ENCODE measurements around the gene RIPOR2. TPM values are rescaled to one million over a fixed set of nuclear protein-coding genes. Genes with fewer than 3 reads are reported as not detected.

The RIPOR2 gene
- total RNA-seq, 1 donor from 2014 or later: 38.0 TPM

- no peaks in the 10 kb centered on the region for H3K9me3 ChIP-seq
- H3K4me1 ChIP-seq: peaks cover 11% of the 10 kb centered on the region
- DNase-seq (no peak), ATAC-seq (no peak)
- H3K27ac ChIP-seq: no peak overlapping the region
- H3K4me3 ChIP-seq: no peak overlapping the region
- no peaks in the 10 kb centered on the region for H3K27me3 ChIP-seq (ENCODE audit: low read depth)
- H3K36me3 ChIP-seq: no peaks in the 10 kb centered on the region
- TF ChIP-seq, protein P1, sequence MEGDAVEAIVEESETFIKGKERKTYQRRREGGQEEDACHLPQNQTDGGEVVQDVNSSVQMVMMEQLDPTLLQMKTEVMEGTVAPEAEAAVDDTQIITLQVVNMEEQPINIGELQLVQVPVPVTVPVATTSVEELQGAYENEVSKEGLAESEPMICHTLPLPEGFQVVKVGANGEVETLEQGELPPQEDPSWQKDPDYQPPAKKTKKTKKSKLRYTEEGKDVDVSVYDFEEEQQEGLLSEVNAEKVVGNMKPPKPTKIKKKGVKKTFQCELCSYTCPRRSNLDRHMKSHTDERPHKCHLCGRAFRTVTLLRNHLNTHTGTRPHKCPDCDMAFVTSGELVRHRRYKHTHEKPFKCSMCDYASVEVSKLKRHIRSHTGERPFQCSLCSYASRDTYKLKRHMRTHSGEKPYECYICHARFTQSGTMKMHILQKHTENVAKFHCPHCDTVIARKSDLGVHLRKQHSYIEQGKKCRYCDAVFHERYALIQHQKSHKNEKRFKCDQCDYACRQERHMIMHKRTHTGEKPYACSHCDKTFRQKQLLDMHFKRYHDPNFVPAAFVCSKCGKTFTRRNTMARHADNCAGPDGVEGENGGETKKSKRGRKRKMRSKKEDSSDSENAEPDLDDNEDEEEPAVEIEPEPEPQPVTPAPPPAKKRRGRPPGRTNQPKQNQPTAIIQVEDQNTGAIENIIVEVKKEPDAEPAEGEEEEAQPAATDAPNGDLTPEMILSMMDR (IDR thresholded peaks at IDR 0.05): no peak
- intact Hi-C loops (cut with DNase I): no loop called here
Measured at GRCh38 chr6:24979176-24979575, 43.4 kb upstream of the RIPOR2 start.

- intact Hi-C loops (cut with DNase I): no loop called here
- TF ChIP-seq, protein P1 (IDR thresholded peaks at IDR 0.05): no peak
- no peaks in the 10 kb centered on the region for H3K9me3 ChIP-seq
Measured at GRCh38 chr6:24974182-24975171, 38.7 kb upstream of the RIPOR2 start.

GRCh38 chr6:24972311-24972958 is 36.7 kb upstream of the RIPOR2 start:
- H3K4me3 ChIP-seq: no peak overlapping the region
- no peaks in the 10 kb centered on the region for H3K27me3 ChIP-seq (ENCODE audit: low read depth)
- ATAC-seq (no peak), DNase-seq (no peak)
- H3K4me1 ChIP-seq: no peaks in the 10 kb centered on the region
- no peaks in the 10 kb centered on the region for H3K9me3 ChIP-seq
- no peak overlapping the region for H3K27ac ChIP-seq
- TF ChIP-seq, protein P1 (IDR thresholded peaks at IDR 0.05): no peak
- intact Hi-C loops (cut with DNase I): no loop called here
- no peaks in the 10 kb centered on the region for H3K36me3 ChIP-seq

More at GRCh38 chr6:24974182-24975171, 38.7 kb upstream of the RIPOR2 start:
- no peak for DNase-seq
- Histone ChIP-seq H3K36me3 (no peaks in the 10 kb centered on the region), H3K27ac (no peak overlapping the region), H3K27me3 (ENCODE audit: low read depth) (no peaks in the 10 kb centered on the region), H3K4me1 (no peaks in the 10 kb centered on the region), H3K4me3 (no peak overlapping the region)
- ATAC-seq: no peak

DNA sequence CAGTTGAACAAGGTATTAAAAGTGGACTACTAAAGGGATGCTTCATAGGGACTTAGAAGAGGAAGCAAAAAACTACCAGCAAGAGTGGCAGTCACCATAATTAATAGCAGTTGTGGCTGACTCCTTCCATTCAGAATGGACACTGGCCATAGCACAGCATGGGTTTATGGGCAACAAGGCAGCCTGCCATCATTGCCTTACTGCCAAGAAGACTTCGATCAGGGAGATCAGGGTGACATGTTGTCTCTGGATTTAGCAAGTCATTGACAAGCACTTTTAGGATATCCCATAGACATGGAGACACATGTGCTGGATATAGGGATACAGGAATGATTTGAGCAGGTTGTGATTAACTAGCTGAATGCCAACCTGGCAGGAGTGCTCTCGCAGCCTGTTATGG is 35.3 kb upstream of the RIPOR2 start:
- no peaks in the 10 kb centered on the region for H3K9me3 ChIP-seq
- intact Hi-C loops (cut with DNase I): no loop called here
- no peaks in the 10 kb centered on the region for H3K27me3 ChIP-seq (ENCODE audit: low read depth)

GRCh38 chr6:24969343-24969860 is 33.6 kb upstream of the RIPOR2 start:
- no peak for ATAC-seq
- H3K4me1 ChIP-seq: no peaks in the 10 kb centered on the region
- H3K36me3 ChIP-seq: no peaks in the 10 kb centered on the region
- intact Hi-C loops (cut with DNase I): no loop called here
- TF ChIP-seq, protein P1 (IDR thresholded peaks at IDR 0.05): no peak
- H3K9me3 ChIP-seq: no peaks in the 10 kb centered on the region
- H3K27me3 ChIP-seq (ENCODE audit: low read depth): no peaks in the 10 kb centered on the region
- no peak for DNase-seq
- no peak overlapping the region for H3K4me3 ChIP-seq
- no peak overlapping the region for H3K27ac ChIP-seq

More for the DNA sequence above, 35.3 kb upstream of the RIPOR2 start:
- no peaks in the 10 kb centered on the region for H3K4me1 ChIP-seq
- no peaks in the 10 kb centered on the region for H3K36me3 ChIP-seq
- ATAC-seq (no peak), DNase-seq (no peak)
- TF ChIP-seq, protein P1 (IDR thresholded peaks at IDR 0.05): no peak
- H3K27ac ChIP-seq: no peak overlapping the region
- no peak overlapping the region for H3K4me3 ChIP-seq

Measured in lower lobe of right lung (tissue), 2 donors.